Immature natural killer cell (primary cell): ENCODE measurements around the gene PLCH1. TPM values are rescaled to one million over a fixed set of nuclear protein-coding genes. Genes with fewer than 3 reads are reported as not detected.

Experiments
- DNase-seq, 3 donors: peaks; one replicate each; pipeline ENCODE4 v3.0.0; 2022; ENCODE audit warnings: mixed read lengths in 1 of 3
- H3K27ac Mint-ChIP-seq, 6 donors: one replicate each; pipeline ENCODE4 v1.8.0; 2020; ENCODE audit warnings: mixed read lengths in 6 of 6, mild to moderate bottlenecking in 5 of 6, inconsistent platforms in 4 of 6, moderate library complexity in 3 of 6
- H3K27me3 Mint-ChIP-seq, 3 donors: one replicate each; pipeline ENCODE4 v1.8.0; 2020 to 2021; ENCODE audit warnings: low read depth in 3 of 3, mild to moderate bottlenecking in 3 of 3, mixed read lengths in 3 of 3, moderate library complexity in 3 of 3, inconsistent platforms in 1 of 3
- H3K36me3 Mint-ChIP-seq, 3 donors: one replicate each; pipeline ENCODE4 v1.8.0; 2020; ENCODE audit warnings: mixed read lengths in 3 of 3, inconsistent platforms in 2 of 3, mild to moderate bottlenecking in 2 of 3
- H3K4me1 Mint-ChIP-seq, 2 donors: one replicate each; pipeline ENCODE4 v1.8.0; 2020; ENCODE audit warnings: inconsistent platforms in 2 of 2, mild to moderate bottlenecking in 2 of 2, mixed read lengths in 2 of 2, moderate library complexity in 1 of 2
- H3K4me3 Mint-ChIP-seq, 5 donors: one replicate each; pipeline ENCODE4 v1.8.0; 2020; ENCODE audit warnings: mild to moderate bottlenecking in 5 of 5, mixed read lengths in 5 of 5, inconsistent platforms in 3 of 5, moderate library complexity in 3 of 5
- H3K9me3 Mint-ChIP-seq, 6 donors: one replicate each; pipeline ENCODE4 v1.8.0; 2020; ENCODE audit warnings: mild to moderate bottlenecking in 6 of 6, mixed read lengths in 6 of 6, inconsistent platforms in 4 of 6, moderate library complexity in 3 of 6
- polyA plus RNA-seq, 3 donors: library from polyadenylated mRNA; unstranded; fragments of 300-500 nt; fragmentation: Illumina TruSeq; gene quantifications; one replicate each; pipeline ENCODE4 v1.2.3, GENCODE V29; 2021

The PLCH1 gene
- polyA plus RNA-seq, 3 donors from 2014 or later, result 0.11 TPM; not detected in 2

DNA sequence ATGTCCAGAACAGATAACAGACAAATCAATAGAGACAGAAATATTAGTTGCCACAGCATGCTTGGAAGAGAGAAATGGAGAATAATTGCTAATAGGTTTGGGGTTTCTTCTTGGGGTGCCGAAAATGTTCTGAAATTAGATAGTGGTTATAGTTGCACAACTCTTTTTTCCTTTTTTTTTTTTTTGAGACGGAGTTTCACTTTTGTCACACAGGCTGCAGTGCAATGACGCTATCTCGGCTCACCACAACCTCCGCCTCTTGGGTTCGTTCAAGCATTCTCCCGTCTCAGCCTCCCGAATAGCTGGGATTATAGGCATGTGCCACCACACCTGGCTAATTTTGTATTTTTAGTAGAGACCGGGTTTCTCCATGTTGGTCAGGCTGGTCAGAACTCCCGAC, 163.3 kb downstream of the PLCH1 start:
- H3K4me1 Mint-ChIP-seq, result peaks cover 0 to 6% of the 10 kb centered on the region in 2 donors
- H3K27me3 Mint-ChIP-seq, result peaks cover 0 to 5% (median 1%) of the 10 kb centered on the region in 3 donors
- DNase-seq, result no peak
- no peaks in the 10 kb centered on the region for H3K36me3 Mint-ChIP-seq
- H3K4me3 Mint-ChIP-seq, result peak overlapping the region in 2 of 5 donors; percentile 1 to 54
- no peak overlapping the region for H3K27ac Mint-ChIP-seq
- H3K9me3 Mint-ChIP-seq, result peaks cover 0 to 2% (median 0%) of the 10 kb centered on the region in 6 donors

DNA sequence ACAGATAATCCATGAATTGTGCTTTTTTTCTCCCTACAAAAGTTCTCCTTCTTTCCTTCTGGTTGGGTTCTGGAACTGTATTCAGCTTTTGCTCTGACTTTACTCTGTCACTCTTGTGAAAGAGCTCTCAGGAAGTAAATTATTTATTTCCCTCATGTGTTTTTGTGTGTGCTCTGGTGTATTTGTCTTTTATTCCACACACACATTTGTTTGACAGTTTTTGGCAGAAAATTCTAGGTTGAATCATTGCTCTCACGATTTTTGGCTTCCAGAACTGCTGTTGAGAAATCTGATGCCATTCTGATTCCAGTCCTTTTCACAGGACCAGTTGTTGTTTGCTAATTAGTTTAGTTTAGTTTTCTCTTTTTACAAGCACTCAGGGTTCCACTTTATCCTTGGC, 172.8 kb downstream of the PLCH1 start:
- Mint-ChIP-seq H3K9me3 (peaks cover 0 to 4% (median 0%) of the 10 kb centered on the region in 6 donors), H3K27ac (no peak overlapping the region), H3K4me3 (no peak overlapping the region), H3K4me1 (no peaks in the 10 kb centered on the region), H3K36me3 (no peaks in the 10 kb centered on the region), H3K27me3 (peaks cover 0 to 5% (median 0%) of the 10 kb centered on the region in 3 donors)
- DNase-seq, result no peak

GRCh38 chr3:155568295-155568694, 176.6 kb downstream of the PLCH1 start:
- no peak overlapping the region for H3K4me3 Mint-ChIP-seq
- no peaks in the 10 kb centered on the region for H3K27me3 Mint-ChIP-seq
- no peak overlapping the region for H3K27ac Mint-ChIP-seq
- H3K36me3 Mint-ChIP-seq, result no peaks in the 10 kb centered on the region
- DNase-seq, result no peak
- peaks cover 0 to 4% (median 0%) of the 10 kb centered on the region in 6 donors for H3K9me3 Mint-ChIP-seq
- no peaks in the 10 kb centered on the region for H3K4me1 Mint-ChIP-seq

GRCh38 chr3:155560594-155560993, 184.3 kb downstream of the PLCH1 start:
- Mint-ChIP-seq H3K4me3 (no peak overlapping the region), H3K9me3 (peaks cover 0 to 2% (median 0%) of the 10 kb centered on the region in 6 donors), H3K27me3 (no peaks in the 10 kb centered on the region), H3K36me3 (no peaks in the 10 kb centered on the region), H3K4me1 (peaks cover under 1 to 3% of the 10 kb centered on the region in 2 donors), H3K27ac (peak overlapping the region in 1 of 6 donors; percentile 1)
- DNase-seq, result no peak

GRCh38 chr3:155560135-155560534, 184.7 kb downstream of the PLCH1 start:
- Mint-ChIP-seq H3K4me3 (no peak overlapping the region), H3K36me3 (no peaks in the 10 kb centered on the region), H3K27ac (no peak overlapping the region), H3K4me1 (peaks cover 4 to 7% of the 10 kb centered on the region in 2 donors), H3K9me3 (peaks cover 0 to 2% (median 0%) of the 10 kb centered on the region in 6 donors), H3K27me3 (no peaks in the 10 kb centered on the region)
- DNase-seq, result no peak

DNA sequence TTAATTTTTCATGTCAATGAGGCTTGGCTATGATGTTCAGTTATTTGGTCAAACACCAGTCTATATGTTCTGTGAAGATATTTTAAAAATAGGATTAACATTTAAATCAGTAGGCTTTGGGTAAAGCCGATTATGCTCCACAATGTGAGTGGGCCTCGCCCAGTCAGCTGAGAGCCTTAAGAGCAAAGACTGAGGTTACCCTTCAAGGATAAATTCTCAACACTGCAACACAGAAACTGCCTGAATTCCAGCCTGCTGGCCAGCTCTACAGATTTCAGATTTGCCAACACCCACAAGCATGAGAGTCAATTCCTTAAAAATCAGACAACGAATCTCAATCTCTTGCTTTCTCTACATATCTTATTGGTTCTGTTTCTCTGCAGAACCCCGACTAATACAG, 188.3 kb downstream of the PLCH1 start:
- no peaks in the 10 kb centered on the region for H3K27me3 Mint-ChIP-seq
- H3K4me3 Mint-ChIP-seq, result no peak overlapping the region
- H3K4me1 Mint-ChIP-seq, result peaks cover 15 to 28% of the 10 kb centered on the region in 2 donors
- H3K9me3 Mint-ChIP-seq, result peaks cover 0 to 2% (median 0%) of the 10 kb centered on the region in 6 donors
- DNase-seq, result no peak
- no peaks in the 10 kb centered on the region for H3K36me3 Mint-ChIP-seq
- H3K27ac Mint-ChIP-seq, result no peak overlapping the region

GRCh38 chr3:155555479-155556060, 189.3 kb downstream of the PLCH1 start:
- DNase-seq, result no peak
- Mint-ChIP-seq H3K9me3 (peaks cover 0 to under 1% (median 0%) of the 10 kb centered on the region in 6 donors), H3K27ac (no peak overlapping the region), H3K36me3 (no peaks in the 10 kb centered on the region), H3K4me1 (peaks cover 15 to 28% of the 10 kb centered on the region in 2 donors), H3K27me3 (no peaks in the 10 kb centered on the region), H3K4me3 (no peak overlapping the region)

DNA sequence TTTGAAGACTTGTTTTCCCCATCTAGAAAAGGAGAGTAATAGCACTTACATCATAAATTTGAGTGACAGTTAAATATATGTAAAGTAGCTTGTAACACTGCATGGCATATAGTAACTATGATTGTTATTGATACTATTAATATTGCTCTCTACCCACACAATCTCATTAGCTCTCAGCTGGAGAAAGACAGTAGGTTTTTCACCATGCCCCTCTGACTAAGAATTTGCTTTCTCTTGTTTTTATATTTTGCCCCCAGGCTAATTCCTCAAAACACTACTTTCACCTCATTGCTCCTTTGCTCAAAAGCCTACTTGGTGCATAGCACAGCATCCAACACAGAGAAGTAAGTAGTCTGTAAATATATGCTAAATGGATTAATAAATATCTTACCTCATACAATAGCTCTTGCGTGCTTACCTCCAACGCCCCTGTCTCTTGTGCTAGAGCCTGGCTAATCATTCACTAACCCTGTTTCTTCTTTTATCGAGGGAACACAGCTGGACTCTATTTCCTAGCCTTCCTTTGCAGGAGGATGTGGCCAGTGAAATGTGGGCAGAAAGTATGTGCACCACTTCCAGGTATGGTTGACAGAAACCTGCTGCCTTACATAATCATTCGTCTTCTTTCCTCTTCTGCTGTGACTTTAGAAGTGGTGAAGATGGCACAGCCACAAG, 190.0 kb downstream of the PLCH1 start:
- H3K4me3 Mint-ChIP-seq, result no peak overlapping the region
- peaks cover 15 to 28% of the 10 kb centered on the region in 2 donors for H3K4me1 Mint-ChIP-seq
- H3K36me3 Mint-ChIP-seq, result no peaks in the 10 kb centered on the region
- peak in 2 of 3 donors; percentile 5 to 6 for DNase-seq
- H3K27ac Mint-ChIP-seq, result no peak overlapping the region
- no peaks in the 10 kb centered on the region for H3K27me3 Mint-ChIP-seq
- no peaks in the 10 kb centered on the region for H3K9me3 Mint-ChIP-seq

- peaks cover 0 to 1% (median 0%) of the 10 kb centered on the region in 6 donors for H3K9me3 Mint-ChIP-seq
- no peaks in the 10 kb centered on the region for H3K27me3 Mint-ChIP-seq
- H3K27ac Mint-ChIP-seq, result no peak overlapping the region
- H3K4me1 Mint-ChIP-seq, result peaks cover 15 to 28% of the 10 kb centered on the region in 2 donors
- DNase-seq, result no peak
- H3K36me3 Mint-ChIP-seq, result no peaks in the 10 kb centered on the region
- no peak overlapping the region for H3K4me3 Mint-ChIP-seq
Observed at GRCh38 chr3:155553780-155554179, 191.1 kb downstream of the PLCH1 start.

- Mint-ChIP-seq H3K4me3 (no peak overlapping the region), H3K27ac (no peak overlapping the region), H3K9me3 (peaks cover 0 to 1% (median 0%) of the 10 kb centered on the region in 6 donors), H3K36me3 (no peaks in the 10 kb centered on the region), H3K27me3 (no peaks in the 10 kb centered on the region), H3K4me1 (peaks cover 15 to 28% of the 10 kb centered on the region in 2 donors)
- DNase-seq, result no peak
Observed at GRCh38 chr3:155553326-155553725, 191.5 kb downstream of the PLCH1 start.

DNA sequence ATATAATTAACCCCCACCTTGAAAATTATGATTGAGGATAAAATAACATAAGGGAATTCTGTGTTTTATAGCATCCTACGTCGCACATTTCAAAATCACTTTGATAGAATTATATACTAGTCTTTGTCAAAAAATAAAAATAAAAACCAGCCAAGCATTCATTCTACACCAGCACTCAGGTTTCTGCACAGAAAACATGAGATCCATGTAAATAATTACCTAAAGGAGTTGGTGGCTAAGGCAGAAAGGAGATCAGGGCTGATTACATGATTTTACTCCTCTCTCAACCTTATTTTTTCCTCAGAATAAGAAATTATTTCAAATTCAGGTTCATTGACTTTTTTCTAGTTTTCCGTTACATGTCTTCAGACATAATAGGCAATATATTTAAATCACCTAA, 194.5 kb downstream of the PLCH1 start:
- Mint-ChIP-seq H3K4me1 (peaks cover 14 to 23% of the 10 kb centered on the region in 2 donors), H3K27me3 (peaks cover 0 to 2% (median 0%) of the 10 kb centered on the region in 3 donors), H3K4me3 (no peak overlapping the region), H3K36me3 (no peaks in the 10 kb centered on the region), H3K27ac (no peak overlapping the region), H3K9me3 (peaks cover 0 to 1% (median 0%) of the 10 kb centered on the region in 6 donors)
- no peak for DNase-seq

DNA sequence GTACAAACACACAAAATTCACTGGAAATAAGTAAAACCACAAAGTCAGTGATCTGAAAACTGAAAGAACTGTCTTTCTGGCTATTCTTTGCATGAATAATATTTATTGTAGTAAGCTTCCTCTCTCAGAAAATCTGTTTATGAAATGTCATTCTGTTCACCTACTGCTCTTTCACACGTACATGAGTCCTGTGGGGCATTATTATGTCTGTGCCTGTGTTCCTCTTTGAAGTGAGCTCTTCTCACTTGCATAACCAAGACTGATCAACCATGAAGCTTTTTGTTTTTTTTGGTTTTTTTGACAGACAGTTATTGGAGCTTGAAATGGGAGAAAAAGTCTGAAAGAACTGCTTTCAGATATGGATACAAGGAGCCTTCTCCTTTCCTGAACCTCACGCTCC, 195.8 kb downstream of the PLCH1 start:
- H3K27me3 Mint-ChIP-seq, result peaks cover 0 to 2% (median 0%) of the 10 kb centered on the region in 3 donors

GRCh38 chr3:155548195-155548594, 196.7 kb downstream of the PLCH1 start:
- Mint-ChIP-seq H3K36me3 (peaks cover 0 to under 1% (median 0%) of the 10 kb centered on the region in 3 donors), H3K27me3 (peaks cover 0 to 2% (median 0%) of the 10 kb centered on the region in 3 donors), H3K27ac (no peak overlapping the region), H3K9me3 (peaks cover 0 to 1% (median 0%) of the 10 kb centered on the region in 6 donors), H3K4me3 (no peak overlapping the region), H3K4me1 (peaks cover 0 to 1% of the 10 kb centered on the region in 2 donors)
- no peak for DNase-seq

More for the DNA sequence above, 195.8 kb downstream of the PLCH1 start:
- no peak for DNase-seq
- Mint-ChIP-seq H3K27ac (no peak overlapping the region), H3K4me1 (peaks cover 6 to 10% of the 10 kb centered on the region in 2 donors), H3K9me3 (peaks cover 0 to 1% (median 0%) of the 10 kb centered on the region in 6 donors), H3K4me3 (no peak overlapping the region), H3K36me3 (no peaks in the 10 kb centered on the region)

GRCh38 chr3:155535098-155535497, 209.8 kb downstream of the PLCH1 start:
- DNase-seq, result no peak
- Mint-ChIP-seq H3K27me3 (peaks cover 0 to 4% (median 0%) of the 10 kb centered on the region in 3 donors), H3K36me3 (no peaks in the 10 kb centered on the region), H3K4me1 (no peaks in the 10 kb centered on the region), H3K4me3 (no peak overlapping the region), H3K9me3 (peaks cover 0 to 42% (median 17%) of the 10 kb centered on the region in 6 donors), H3K27ac (no peak overlapping the region)
